Activated CD4-positive, alpha-beta T cell treated with anti-CD3 and anti-CD28 coated beads, Interleukin-2, amount 10 ng/mL, durations not matched to agents 7 days and 5 days (primary cell): Measurements from ENCODE around the gene FKBP1B. TPM values are rescaled to one million over a fixed set of nuclear protein-coding genes. Genes with fewer than 3 reads are reported as not detected.
"Not testable (repeated sequence)": the region's sequence is repeated elsewhere in the genome, so short reads cannot be mapped to it uniquely, and the experiment has no call there.

ENCODE experiments used
- CTCF ChIA-PET: fragments of 350-600 bp; sonication (Branson Sonifier 250); formaldehyde crosslinking; loops from one replicate; lab custom pipeline; 2021; ENCODE audit warnings: antibody characterized with exemption; lab: Charles Lee
- POLR2A ChIA-PET: fragments of 350-600 bp; sonication (Branson Sonifier 250); formaldehyde crosslinking; loops from one replicate; lab custom pipeline; 2021; ENCODE audit warnings: antibody characterized with exemption; lab: Charles Lee
- DNase-seq: peaks from one replicate; pipeline ENCODE4 v3.0.0-alpha.2; 2020
- H3K27ac Mint-ChIP-seq: one replicate; pipeline ENCODE4 v1.8.0; 2021; ENCODE audit warnings: mild to moderate bottlenecking, moderate library complexity, mixed read lengths
- H3K27me3 Mint-ChIP-seq: one replicate; pipeline ENCODE4 v1.8.0; 2021; ENCODE audit warnings: mixed read lengths
- H3K36me3 Mint-ChIP-seq: one replicate; pipeline ENCODE4 v1.8.0; 2021; ENCODE audit warnings: low read depth, mixed read lengths
- H3K4me1 Mint-ChIP-seq: one replicate; pipeline ENCODE4 v1.8.0; 2021; ENCODE audit warnings: mixed read lengths
- H3K4me3 Mint-ChIP-seq: one replicate; pipeline ENCODE4 v1.8.0; 2021; ENCODE audit warnings: mild to moderate bottlenecking, moderate library complexity, mixed read lengths
- H3K9me3 Mint-ChIP-seq: one replicate; pipeline ENCODE4 v1.8.0; 2021; ENCODE audit warnings: mixed read lengths
- total RNA-seq, 2 experiments: library from RNA; stranded (reverse); gene quantifications; one replicate each; pipeline ENCODE4 v1.2.3, GENCODE V29; 2021

FKBP1B gene
- total RNA-seq, 2 experiments from 2014 or later: 1.0 to 1.9 TPM

- Mint-ChIP-seq H3K4me1 (peaks cover 13% of the 10 kb centered on the region), H3K9me3 (no peaks in the 10 kb centered on the region)
- CTCF ChIA-PET: interaction anchor here (0.8 kb wide), 1 partner anchor 40 kb away, joined by 3 read pairs; no protein-coding TSS in a partner anchor
Measured at GRCh38 chr2:24038786-24039499, 10.6 kb upstream of the FKBP1B start.

DNA sequence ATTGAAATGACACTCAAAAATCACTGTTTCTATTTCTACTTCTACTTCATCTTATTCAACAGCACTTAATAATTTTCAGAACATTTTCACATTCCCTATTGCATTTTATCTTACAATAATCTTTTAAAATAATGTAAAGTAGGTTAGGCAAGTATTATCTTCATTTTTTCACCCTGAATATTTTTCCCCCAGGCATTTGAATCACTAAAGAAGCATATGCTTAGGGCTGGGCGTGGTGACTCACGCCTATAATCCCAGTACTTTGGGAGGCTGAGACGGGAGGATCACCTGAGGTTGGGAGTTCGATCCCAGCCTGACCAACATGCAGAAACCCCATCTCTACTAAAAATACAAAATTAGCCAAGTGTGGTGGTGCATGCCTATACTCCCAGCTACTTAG, 9.0 kb upstream of the FKBP1B start:
- Mint-ChIP-seq H3K4me1 (peaks cover 15% of the 10 kb centered on the region), H3K36me3 (peaks cover 16% of the 10 kb centered on the region), H3K4me3 (no peak overlapping the region), H3K9me3 (no peaks in the 10 kb centered on the region), H3K27me3 (no peaks in the 10 kb centered on the region), H3K27ac (no peak overlapping the region)
- ChIA-PET CTCF (no interaction called here), POLR2A (no interaction called here)
- DNase-seq: no peak

More at GRCh38 chr2:24038786-24039499, 10.6 kb upstream of the FKBP1B start:
- H3K27me3 Mint-ChIP-seq: no peaks in the 10 kb centered on the region
- no peak overlapping the region for H3K27ac Mint-ChIP-seq
- peaks cover 16% of the 10 kb centered on the region for H3K36me3 Mint-ChIP-seq
- H3K4me3 Mint-ChIP-seq: no peak overlapping the region
- POLR2A ChIA-PET: no interaction called here
- no peak for DNase-seq

DNA sequence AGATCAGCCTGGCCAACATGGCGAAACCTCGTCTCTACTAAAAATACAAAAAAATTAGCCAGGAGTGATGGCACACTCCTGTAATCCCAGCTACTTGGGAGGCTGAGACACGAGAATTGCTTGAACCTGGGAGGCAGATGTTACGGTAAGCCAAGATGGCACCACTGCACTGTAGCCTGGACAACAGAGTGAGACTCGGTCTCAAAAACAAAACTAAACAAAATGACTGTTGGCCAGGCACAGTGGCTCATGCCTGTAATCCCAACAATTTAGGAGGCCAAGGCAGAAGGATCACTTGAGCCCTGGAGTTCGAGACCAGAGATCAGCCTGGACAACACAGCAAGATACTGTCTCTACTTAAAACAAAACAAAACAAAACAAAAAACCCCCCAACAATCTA, 6.4 kb upstream of the FKBP1B start:
- CTCF ChIA-PET: interaction anchor here (0.6 kb wide), 1 partner anchor 427 kb away, joined by 3 read pairs; no protein-coding TSS in a partner anchor
- H3K27ac Mint-ChIP-seq, H3K36me3 Mint-ChIP-seq, POLR2A ChIA-PET, H3K4me3 Mint-ChIP-seq, DNase-seq, H3K27me3 Mint-ChIP-seq, H3K9me3 Mint-ChIP-seq: not testable (repeated sequence)
- H3K4me1 Mint-ChIP-seq: peaks cover 24% of the 10 kb centered on the region

DNA sequence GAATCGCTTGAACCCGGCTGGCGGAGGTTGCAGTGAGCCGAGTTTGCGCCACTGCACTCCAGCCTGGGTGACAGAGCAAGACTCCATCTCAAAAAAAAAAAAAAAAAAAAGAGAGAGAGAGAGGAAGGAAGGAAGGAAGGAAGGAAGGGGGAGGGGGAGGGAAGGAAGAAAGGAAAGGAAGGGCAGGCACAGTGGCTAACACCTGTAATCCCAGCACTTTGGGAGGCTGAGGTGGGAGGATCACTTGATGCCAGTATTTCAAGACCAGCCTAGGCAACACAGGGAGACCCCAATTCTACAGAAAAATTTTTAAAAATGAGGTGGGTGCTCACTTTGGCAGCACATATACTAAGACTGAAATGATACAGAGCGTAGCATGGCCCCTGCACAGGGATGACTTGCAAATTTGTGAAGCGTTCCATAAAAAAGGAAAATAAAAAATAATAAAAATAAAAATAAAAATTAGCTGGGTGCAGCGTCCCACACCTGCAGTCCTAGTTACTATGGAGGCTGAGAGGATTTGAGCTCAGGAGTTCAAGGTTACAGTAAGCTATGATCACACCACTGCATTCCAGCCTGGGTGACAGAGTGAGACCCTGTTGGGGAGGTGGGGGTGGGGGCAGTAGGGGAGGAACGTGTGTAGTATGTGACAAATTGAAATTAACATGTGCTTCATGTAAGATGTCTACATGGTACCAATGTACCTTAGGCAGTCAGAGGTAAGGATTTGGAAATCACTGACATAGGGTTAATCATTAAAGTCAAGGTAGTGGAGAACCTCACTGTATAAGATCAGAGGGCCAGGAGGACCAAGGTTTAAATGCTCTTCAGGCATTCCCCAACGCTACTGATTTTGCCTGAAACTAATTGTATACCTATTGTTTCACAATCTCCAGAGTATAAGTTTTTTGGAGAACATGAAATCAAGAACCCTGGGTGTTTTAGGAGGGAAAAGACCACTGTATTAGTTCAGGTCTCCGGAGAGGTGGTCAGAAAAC, 3.7 kb upstream of the FKBP1B start:
- peaks cover 29% of the 10 kb centered on the region for H3K4me1 Mint-ChIP-seq
- DNase-seq: no peak
- H3K27ac Mint-ChIP-seq: no peak overlapping the region
- H3K4me3 Mint-ChIP-seq: peak overlapping the region; percentile 92
- POLR2A ChIA-PET: no interaction called here
- no peaks in the 10 kb centered on the region for H3K9me3 Mint-ChIP-seq
- peaks cover 2% of the 10 kb centered on the region for H3K36me3 Mint-ChIP-seq
- H3K27me3 Mint-ChIP-seq: peaks cover 2% of the 10 kb centered on the region
- CTCF ChIA-PET: interaction anchor here (0.7 to 1.3 kb wide), 2 partner anchors 16 to 119 kb away, joined by 4 to 5 read pairs; partner anchors contain the start of gene ATAD2B

- DNase-seq: no peak
- peak overlapping the region; percentile 92 for H3K4me3 Mint-ChIP-seq
- ChIA-PET POLR2A (no interaction called here), CTCF (interaction anchor here (0.6 to 1.5 kb wide), 5 partner anchors 26 to 154 kb away, joined by 3 to 10 read pairs (median 3); partner anchors contain the start of genes ATAD2B and TP53I3)
- H3K9me3 Mint-ChIP-seq: no peaks in the 10 kb centered on the region
- H3K27me3 Mint-ChIP-seq: peaks cover 2% of the 10 kb centered on the region
- H3K36me3 Mint-ChIP-seq: peaks cover 2% of the 10 kb centered on the region
- peaks cover 29% of the 10 kb centered on the region for H3K4me1 Mint-ChIP-seq
- H3K27ac Mint-ChIP-seq: peak overlapping the region; percentile 94
Measured at GRCh38 chr2:24046599-24046929, 3.0 kb upstream of the FKBP1B start.

GRCh38 chr2:24046930-24047702, 2.4 kb upstream of the FKBP1B start, which contains the start of gene WDCP:
Gene WDCP (minus strand): TSS chr2:24047391. CDS start chr2:24039494, 7,897 bp downstream.
- H3K27me3 Mint-ChIP-seq: peaks cover 2% of the 10 kb centered on the region
- H3K4me3 Mint-ChIP-seq: peak within 1 kb of the TSS; percentile 92
- no peaks in the 10 kb centered on the region for H3K9me3 Mint-ChIP-seq
- peaks cover 2% of the 10 kb centered on the region for H3K36me3 Mint-ChIP-seq
- ChIA-PET POLR2A (interaction anchor here (0.6 to 0.9 kb wide), 2 partner anchors 29 to 218 kb away, joined by 5 read pairs; partner anchors contain the start of gene SF3B6), CTCF (interaction anchor here (0.6 to 1.5 kb wide), 7 partner anchors 26 to 375 kb away, joined by 3 to 10 read pairs (median 3); partner anchors contain the start of genes ATAD2B, SF3B6 and TP53I3)
- peak within 1 kb of the TSS; percentile 94 for H3K27ac Mint-ChIP-seq
- peaks cover 29% of the 10 kb centered on the region for H3K4me1 Mint-ChIP-seq
- DNase-seq: peak; percentile 97

GRCh38 chr2:24047703-24048033, 1.9 kb upstream of the FKBP1B start:
- H3K4me3 Mint-ChIP-seq: peak overlapping the region; percentile 92
- H3K36me3 Mint-ChIP-seq: peaks cover 2% of the 10 kb centered on the region
- H3K4me1 Mint-ChIP-seq: peaks cover 29% of the 10 kb centered on the region
- POLR2A ChIA-PET: interaction anchor here (0.6 to 0.9 kb wide), 2 partner anchors 29 to 218 kb away, joined by 5 read pairs; partner anchors contain the start of gene SF3B6
- H3K9me3 Mint-ChIP-seq: no peaks in the 10 kb centered on the region
- CTCF ChIA-PET: interaction anchor here (0.7 to 1.5 kb wide), 5 partner anchors 29 to 374 kb away, joined by 3 to 10 read pairs (median 3); partner anchors contain the start of genes ATAD2B, SF3B6 and TP53I3
- H3K27ac Mint-ChIP-seq: peak overlapping the region; percentile 94
- H3K27me3 Mint-ChIP-seq: peaks cover 2% of the 10 kb centered on the region
- DNase-seq: no peak

- Mint-ChIP-seq H3K9me3 (no peaks in the 10 kb centered on the region), H3K4me1 (peaks cover 26% of the 10 kb centered on the region), H3K27ac (peak overlapping the region; percentile 52), H3K36me3 (peaks cover 2% of the 10 kb centered on the region), H3K4me3 (peak overlapping the region; percentile 73), H3K27me3 (peaks cover 5% of the 10 kb centered on the region)
- ChIA-PET CTCF (interaction anchor here (0.6 to 1.2 kb wide), 2 partner anchors 19 to 253 kb away, joined by 4 read pairs; no protein-coding TSS in a partner anchor), POLR2A (interaction anchor here (0.6 kb wide), 1 partner anchor 122 kb away, joined by 4 read pairs; the partner anchor contains the start of gene ATAD2B)
- DNase-seq: no peak
Measured at GRCh38 chr2:24048769-24049484, 614 bp upstream of the FKBP1B start.

DNA sequence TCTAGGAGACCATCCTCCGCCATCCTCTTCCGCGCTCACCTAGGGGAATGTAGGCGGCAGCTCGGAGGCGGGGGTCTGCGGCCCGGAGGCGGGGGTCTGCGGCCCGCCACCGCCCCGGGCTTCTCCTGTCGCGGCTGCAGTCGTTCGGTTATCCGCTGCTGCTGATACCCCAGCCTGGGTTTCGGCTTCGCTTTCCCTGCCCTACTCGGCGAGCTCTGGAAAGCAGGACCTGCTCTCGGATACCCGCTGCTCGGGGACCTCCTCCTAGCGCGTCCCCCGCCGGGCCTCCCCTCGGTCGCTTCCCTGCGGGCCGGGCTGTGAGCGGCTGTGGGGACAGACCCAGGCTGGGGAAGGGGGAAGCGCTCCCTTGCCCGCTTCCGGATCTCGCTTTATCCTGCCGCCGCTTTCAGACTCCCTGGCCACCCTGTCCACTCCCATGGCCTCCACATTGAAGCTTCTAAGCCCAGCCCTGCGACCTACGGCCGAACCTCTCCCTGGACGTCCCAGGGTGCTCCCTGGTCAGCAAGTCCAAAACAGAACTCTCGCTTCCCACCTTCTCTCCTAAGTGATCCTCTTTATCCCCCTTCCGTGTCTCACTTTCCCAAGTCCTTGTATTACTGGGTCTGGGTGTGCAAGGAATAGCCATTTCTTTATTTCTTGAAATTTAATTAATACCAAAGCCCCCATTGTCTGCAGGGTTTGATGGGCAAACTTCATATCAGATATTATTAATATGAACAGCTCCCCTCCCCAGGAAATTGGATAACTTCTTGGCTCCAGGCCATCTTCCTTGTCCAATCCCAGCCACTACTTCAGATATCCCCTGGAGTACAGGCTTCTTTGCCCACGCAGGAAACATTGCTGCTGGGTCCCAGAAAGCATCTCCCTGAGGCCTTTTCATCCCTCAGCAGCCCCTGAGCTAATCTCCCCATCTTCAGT, 769 bp downstream of the FKBP1B start:
- CTCF ChIA-PET: interaction anchor here (0.6 to 1.0 kb wide), 3 partner anchors 10 to 55 kb away, joined by 4 to 5 read pairs (median 5); no protein-coding TSS in a partner anchor
- no peaks in the 10 kb centered on the region for H3K9me3 Mint-ChIP-seq
- peaks cover 7% of the 10 kb centered on the region for H3K27me3 Mint-ChIP-seq
- H3K4me3 Mint-ChIP-seq: peak overlapping the region; percentile 73
- peak; percentile 17 for DNase-seq
- H3K4me1 Mint-ChIP-seq: peaks cover 24% of the 10 kb centered on the region
- peaks cover 2% of the 10 kb centered on the region for H3K36me3 Mint-ChIP-seq
- no peak overlapping the region for H3K27ac Mint-ChIP-seq
- POLR2A ChIA-PET: no interaction called here

DNA sequence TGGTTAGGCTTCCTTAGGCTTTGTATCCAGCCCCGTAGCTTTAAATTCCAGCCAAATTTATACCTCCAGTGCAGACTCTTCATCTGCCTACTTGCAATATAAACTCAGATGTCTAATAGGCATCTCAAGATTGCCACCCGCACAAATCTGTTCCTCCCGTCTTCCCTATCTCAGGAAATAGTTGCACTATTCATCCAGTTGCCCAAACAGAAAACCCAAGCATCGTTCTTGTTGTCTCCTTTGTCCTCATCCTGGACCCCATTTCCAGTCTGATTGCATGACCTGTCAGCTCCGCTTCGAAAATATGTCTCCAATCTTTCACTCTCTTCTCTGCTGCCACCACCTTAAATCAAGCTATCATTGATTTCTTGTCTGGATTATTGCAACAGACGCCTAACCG, 2.3 kb downstream of the FKBP1B start:
- H3K4me3 Mint-ChIP-seq: no peak overlapping the region
- no peaks in the 10 kb centered on the region for H3K9me3 Mint-ChIP-seq
- no peak for DNase-seq
- H3K27ac Mint-ChIP-seq: no peak overlapping the region
- CTCF ChIA-PET: interaction anchor here (0.7 to 2.7 kb wide), 6 partner anchors 9 to 1352 kb away, joined by 3 to 9 read pairs (median 4); partner anchors contain the start of genes ATAD2B and TP53I3
- peaks cover 2% of the 10 kb centered on the region for H3K36me3 Mint-ChIP-seq
- H3K4me1 Mint-ChIP-seq: peaks cover 16% of the 10 kb centered on the region
- peaks cover 7% of the 10 kb centered on the region for H3K27me3 Mint-ChIP-seq
- POLR2A ChIA-PET: no interaction called here
